HepG2 (cell line): ENCODE measurements around the gene RAB34. TPM values are rescaled to one million over a fixed set of nuclear protein-coding genes. Genes with fewer than 3 reads are reported as not detected.
A peak's percentile ranks its signal among the peaks of the same experiment; 100 is the strongest.

Experiments
- ASH2L ChIP-seq: fragments of 300-600, 200-600 bp; sonication (generic); IDR thresholded peaks from 2 replicates; pipeline ENCODE4 v1.7.0; 2017; ENCODE audit warnings: low read depth, mild to moderate bottlenecking, moderate library complexity, mixed read lengths, low read length; ENCODE audit not compliant: insufficient read length
- DNMT3B ChIP-seq: conservative IDR thresholded peaks from 2 replicates; pipeline ENCODE4 v1.6.1; 2016; ENCODE audit warnings: missing biosample characterization, control low read depth
- KLF9 ChIP-seq: IDR thresholded peaks from 2 replicates; pipeline ENCODE4 v1.6.1; 2016; ENCODE audit warnings: low read depth
- NAIF1 ChIP-seq: sonication (generic); formaldehyde crosslinking; IDR thresholded peaks from 2 replicates; pipeline ENCODE4 v1.5.0; 2020; ENCODE audit warnings: mild to moderate bottlenecking, missing genetic modification reagents, borderline replicate concordance
- PPARG ChIP-seq: conservative IDR thresholded peaks from 2 replicates; pipeline ENCODE4 v1.6.1; 2016; ENCODE audit warnings: missing biosample characterization, missing genetic modification reagents
- SCMH1 ChIP-seq: sonication (generic); formaldehyde crosslinking; IDR thresholded peaks from 2 replicates; pipeline ENCODE4 v1.9.0; 2021; ENCODE audit warnings: missing genetic modification reagents, mild to moderate bottlenecking, borderline replicate concordance
- SMARCE1 ChIP-seq: fragments of 450-650 bp; IDR thresholded peaks from 2 replicates; pipeline ENCODE4 v1.6.1; 2017; ENCODE audit warnings: borderline replicate concordance
- SP2 ChIP-seq: sonication (generic); formaldehyde crosslinking; IDR thresholded peaks from 2 replicates; pipeline ENCODE4 v1.5.1; 2020; ENCODE audit warnings: mild to moderate bottlenecking, missing genetic modification reagents
- TBL1XR1 ChIP-seq: fragments of 150-350 bp; IDR thresholded peaks from 2 replicates; pipeline ENCODE4 v1.6.1; 2014; ENCODE audit warnings: borderline replicate concordance, low read length; ENCODE audit not compliant: partially characterized antibody
- ZNF430 ChIP-seq: sonication (generic); formaldehyde crosslinking; IDR thresholded peaks from 2 replicates; pipeline ENCODE4 v1.9.0; 2021; ENCODE audit warnings: mild to moderate bottlenecking, missing genetic modification reagents
- ZNF552 ChIP-seq: sonication (generic); formaldehyde crosslinking; IDR thresholded peaks from 2 replicates; pipeline ENCODE4 v1.9.0; 2022; ENCODE audit warnings: missing genetic modification reagents, mild to moderate bottlenecking, borderline replicate concordance
- ZNF629 ChIP-seq: sonication (generic); formaldehyde crosslinking; conservative IDR thresholded peaks from 2 replicates; pipeline ENCODE4 v1.5.0; 2020; ENCODE audit warnings: missing genetic modification reagents
- ZNF749 ChIP-seq: sonication (generic); formaldehyde crosslinking; IDR thresholded peaks from 2 replicates; pipeline ENCODE4 v1.8.0; 2022; ENCODE audit warnings: mild to moderate bottlenecking, missing genetic modification reagents, moderate library complexity, borderline replicate concordance
- ZNF780A ChIP-seq: sonication (generic); formaldehyde crosslinking; IDR thresholded peaks from 2 replicates; pipeline ENCODE4 v1.8.0; 2022; ENCODE audit warnings: mild to moderate bottlenecking, missing genetic modification reagents, moderate library complexity
- polyA plus RNA-seq, 8 experiments: library from polyadenylated mRNA; depleted of rRNA in 3 of 8; stranded (reverse) in 7 of 8; unstranded in 1 of 8; fragments of >200 nt; fragmentation: Illumina TruSeq in 4 of 8; extraction: Trizol in 4 of 8; gene quantifications; 2 replicates each; pipeline versions ENCODE4 v1.2.1 to v1.2.3, GENCODE V29; 2011 to 2016; ENCODE audit warnings: low read depth in 4 of 8, missing spikeins in 1 of 8, mixed read lengths in 1 of 8; ENCODE audit not compliant: insufficient read depth in 1 of 8
- total RNA-seq, 5 experiments: library from RNA; depleted of rRNA; stranded (reverse); fragments of >200 nt; fragmentation: Illumina TruSeq; extraction: Trizol; gene quantifications; 2 replicates each; pipeline ENCODE4 v1.2.3, GENCODE V29; 2016; ENCODE audit warnings: low read depth in 1 of 5
- TF ChIP-seq, protein P1 (sequence below): sonication (generic); formaldehyde crosslinking; IDR thresholded peaks from 2 replicates; pipeline ENCODE4; 2020; ENCODE audit warnings: missing genetic modification reagents, mild to moderate bottlenecking, borderline replicate concordance
- TF ChIP-seq, protein P2 (sequence below): sonication (generic); formaldehyde crosslinking; IDR thresholded peaks from 2 replicates; pipeline ENCODE4 v1.4.0; 2020; ENCODE audit warnings: missing genetic modification reagents
- TF ChIP-seq, protein P3 (sequence below): fragments of 450-650 bp; IDR thresholded peaks from 2 replicates; pipeline ENCODE4 v1.6.1; 2017; ENCODE audit warnings: mild to moderate bottlenecking
- TF ChIP-seq, protein P4 (sequence below): sonication (generic); formaldehyde crosslinking; IDR thresholded peaks from 2 replicates; pipeline ENCODE4 v1.4.0; 2020; ENCODE audit warnings: missing genetic modification reagents

RAB34 gene
- total and polyA plus RNA-seq, 2 of the 13 experiments (the other 11 are each of a cell fraction or from before 2014, with no cell fraction given) = 0.49 TPM; not detected in 1

DNA sequence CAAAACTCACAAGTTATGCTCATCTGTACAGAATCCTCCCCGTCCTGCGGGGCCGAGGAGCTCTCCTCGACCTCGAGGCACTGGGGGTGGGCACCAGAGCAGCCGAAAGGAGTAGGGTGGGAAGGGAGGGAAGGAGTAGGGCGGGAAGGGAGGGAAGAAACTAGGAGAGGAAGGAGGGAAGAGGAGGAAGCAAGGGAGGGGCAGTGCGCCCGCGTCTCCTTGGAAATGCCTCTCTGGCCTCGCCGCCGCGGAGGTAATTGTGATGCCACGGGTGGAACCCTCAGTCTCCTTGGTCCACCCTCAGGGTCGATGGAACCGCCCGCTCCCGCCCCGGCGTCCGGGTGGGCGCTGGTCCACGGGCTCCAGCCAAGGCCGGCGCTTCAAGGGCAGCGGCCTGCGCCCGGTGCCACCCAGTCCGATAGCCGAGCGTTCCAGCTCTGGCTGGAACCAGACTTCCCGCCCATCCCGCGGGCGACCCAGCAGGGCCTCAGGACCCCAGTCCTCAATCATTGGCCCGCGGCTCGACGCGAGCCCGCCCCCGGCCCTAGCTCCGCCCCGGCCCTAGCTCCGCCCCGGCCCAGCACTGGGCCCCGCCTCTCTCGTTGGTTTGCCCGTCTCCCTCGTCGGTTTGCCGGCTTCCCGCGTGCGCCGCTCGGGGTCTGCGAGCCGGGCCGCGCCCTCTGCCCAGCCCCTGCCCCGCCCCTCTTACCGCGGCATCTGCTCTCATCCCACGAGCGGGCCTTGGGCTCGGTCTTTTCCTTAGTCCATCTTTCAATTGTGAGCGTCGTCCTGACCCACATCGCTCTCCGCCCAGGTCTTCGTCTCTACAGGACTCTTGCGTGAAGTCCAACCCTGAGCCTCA lies 6.6 kb downstream of the RAB34 start (continued):
- TF ChIP-seq, protein P1, sequence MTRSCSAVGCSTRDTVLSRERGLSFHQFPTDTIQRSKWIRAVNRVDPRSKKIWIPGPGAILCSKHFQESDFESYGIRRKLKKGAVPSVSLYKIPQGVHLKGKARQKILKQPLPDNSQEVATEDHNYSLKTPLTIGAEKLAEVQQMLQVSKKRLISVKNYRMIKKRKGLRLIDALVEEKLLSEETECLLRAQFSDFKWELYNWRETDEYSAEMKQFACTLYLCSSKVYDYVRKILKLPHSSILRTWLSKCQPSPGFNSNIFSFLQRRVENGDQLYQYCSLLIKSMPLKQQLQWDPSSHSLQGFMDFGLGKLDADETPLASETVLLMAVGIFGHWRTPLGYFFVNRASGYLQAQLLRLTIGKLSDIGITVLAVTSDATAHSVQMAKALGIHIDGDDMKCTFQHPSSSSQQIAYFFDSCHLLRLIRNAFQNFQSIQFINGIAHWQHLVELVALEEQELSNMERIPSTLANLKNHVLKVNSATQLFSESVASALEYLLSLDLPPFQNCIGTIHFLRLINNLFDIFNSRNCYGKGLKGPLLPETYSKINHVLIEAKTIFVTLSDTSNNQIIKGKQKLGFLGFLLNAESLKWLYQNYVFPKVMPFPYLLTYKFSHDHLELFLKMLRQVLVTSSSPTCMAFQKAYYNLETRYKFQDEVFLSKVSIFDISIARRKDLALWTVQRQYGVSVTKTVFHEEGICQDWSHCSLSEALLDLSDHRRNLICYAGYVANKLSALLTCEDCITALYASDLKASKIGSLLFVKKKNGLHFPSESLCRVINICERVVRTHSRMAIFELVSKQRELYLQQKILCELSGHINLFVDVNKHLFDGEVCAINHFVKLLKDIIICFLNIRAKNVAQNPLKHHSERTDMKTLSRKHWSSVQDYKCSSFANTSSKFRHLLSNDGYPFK = no peak
- TF ChIP-seq PPARG (CRISPR knock-in tag) (peak; percentile 65; the same call in 1 of the 2 replicates), SCMH1 (no peak), SP2 (CRISPR knock-in tag) (peak; percentile 77), ASH2L (peak; percentile 11), ZNF552 (CRISPR knock-in tag) (0 out of 2 replicates have a peak, but pooled peaks have one; percentile 45), DNMT3B (CRISPR knock-in tag) (no peak), ZNF749 (CRISPR knock-in tag) (0 out of 2 replicates have a peak, but pooled peaks have one; percentile 41), KLF9 (CRISPR knock-in tag) (no peak), ZNF430 (CRISPR knock-in tag) (peak; percentile 30; the same call in 1 of the 2 replicates), NAIF1 (CRISPR knock-in tag) (no peak), TBL1XR1 (peak; percentile 24), ZNF780A (CRISPR knock-in tag) (no peak), SMARCE1 (no peak), ZNF629 (CRISPR knock-in tag) (0 out of 2 replicates have a peak, but pooled peaks have one; percentile 11)
- TF ChIP-seq, protein P2, sequence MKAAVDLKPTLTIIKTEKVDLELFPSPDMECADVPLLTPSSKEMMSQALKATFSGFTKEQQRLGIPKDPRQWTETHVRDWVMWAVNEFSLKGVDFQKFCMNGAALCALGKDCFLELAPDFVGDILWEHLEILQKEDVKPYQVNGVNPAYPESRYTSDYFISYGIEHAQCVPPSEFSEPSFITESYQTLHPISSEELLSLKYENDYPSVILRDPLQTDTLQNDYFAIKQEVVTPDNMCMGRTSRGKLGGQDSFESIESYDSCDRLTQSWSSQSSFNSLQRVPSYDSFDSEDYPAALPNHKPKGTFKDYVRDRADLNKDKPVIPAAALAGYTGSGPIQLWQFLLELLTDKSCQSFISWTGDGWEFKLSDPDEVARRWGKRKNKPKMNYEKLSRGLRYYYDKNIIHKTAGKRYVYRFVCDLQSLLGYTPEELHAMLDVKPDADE (CRISPR knock-in tag) = 0 out of 2 replicates have a peak, but pooled peaks have one; percentile 71
- TF ChIP-seq, protein P3, sequence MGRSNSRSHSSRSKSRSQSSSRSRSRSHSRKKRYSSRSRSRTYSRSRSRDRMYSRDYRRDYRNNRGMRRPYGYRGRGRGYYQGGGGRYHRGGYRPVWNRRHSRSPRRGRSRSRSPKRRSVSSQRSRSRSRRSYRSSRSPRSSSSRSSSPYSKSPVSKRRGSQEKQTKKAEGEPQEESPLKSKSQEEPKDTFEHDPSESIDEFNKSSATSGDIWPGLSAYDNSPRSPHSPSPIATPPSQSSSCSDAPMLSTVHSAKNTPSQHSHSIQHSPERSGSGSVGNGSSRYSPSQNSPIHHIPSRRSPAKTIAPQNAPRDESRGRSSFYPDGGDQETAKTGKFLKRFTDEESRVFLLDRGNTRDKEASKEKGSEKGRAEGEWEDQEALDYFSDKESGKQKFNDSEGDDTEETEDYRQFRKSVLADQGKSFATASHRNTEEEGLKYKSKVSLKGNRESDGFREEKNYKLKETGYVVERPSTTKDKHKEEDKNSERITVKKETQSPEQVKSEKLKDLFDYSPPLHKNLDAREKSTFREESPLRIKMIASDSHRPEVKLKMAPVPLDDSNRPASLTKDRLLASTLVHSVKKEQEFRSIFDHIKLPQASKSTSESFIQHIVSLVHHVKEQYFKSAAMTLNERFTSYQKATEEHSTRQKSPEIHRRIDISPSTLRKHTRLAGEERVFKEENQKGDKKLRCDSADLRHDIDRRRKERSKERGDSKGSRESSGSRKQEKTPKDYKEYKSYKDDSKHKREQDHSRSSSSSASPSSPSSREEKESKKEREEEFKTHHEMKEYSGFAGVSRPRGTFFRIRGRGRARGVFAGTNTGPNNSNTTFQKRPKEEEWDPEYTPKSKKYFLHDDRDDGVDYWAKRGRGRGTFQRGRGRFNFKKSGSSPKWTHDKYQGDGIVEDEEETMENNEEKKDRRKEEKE = no peak
- TF ChIP-seq, protein P4, sequence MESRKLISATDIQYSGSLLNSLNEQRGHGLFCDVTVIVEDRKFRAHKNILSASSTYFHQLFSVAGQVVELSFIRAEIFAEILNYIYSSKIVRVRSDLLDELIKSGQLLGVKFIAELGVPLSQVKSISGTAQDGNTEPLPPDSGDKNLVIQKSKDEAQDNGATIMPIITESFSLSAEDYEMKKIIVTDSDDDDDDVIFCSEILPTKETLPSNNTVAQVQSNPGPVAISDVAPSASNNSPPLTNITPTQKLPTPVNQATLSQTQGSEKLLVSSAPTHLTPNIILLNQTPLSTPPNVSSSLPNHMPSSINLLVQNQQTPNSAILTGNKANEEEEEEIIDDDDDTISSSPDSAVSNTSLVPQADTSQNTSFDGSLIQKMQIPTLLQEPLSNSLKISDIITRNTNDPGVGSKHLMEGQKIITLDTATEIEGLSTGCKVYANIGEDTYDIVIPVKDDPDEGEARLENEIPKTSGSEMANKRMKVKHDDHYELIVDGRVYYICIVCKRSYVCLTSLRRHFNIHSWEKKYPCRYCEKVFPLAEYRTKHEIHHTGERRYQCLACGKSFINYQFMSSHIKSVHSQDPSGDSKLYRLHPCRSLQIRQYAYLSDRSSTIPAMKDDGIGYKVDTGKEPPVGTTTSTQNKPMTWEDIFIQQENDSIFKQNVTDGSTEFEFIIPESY (CRISPR knock-in tag) = no peak
